Pons (tissue), 1 donor: ENCODE measurements around the gene SMARCC1.
A peak's percentile ranks its signal among the peaks of the same experiment; 100 is the strongest.

Source experiments
- DNase-seq: peaks from one replicate; pipeline ENCODE4 v3.0.0-alpha.2; 2016; ENCODE audit warnings: low spot score

The SMARCC1 gene

GRCh38 chr3:47542471-47543173 lies 239.1 kb downstream of the SMARCC1 start:
- DNase-seq: peak; percentile 52

GRCh38 chr3:47541583-47542108 lies 240.0 kb downstream of the SMARCC1 start:
- no peak for DNase-seq

- no peak for DNase-seq
Observed at GRCh38 chr3:47540281-47540680, 241.4 kb downstream of the SMARCC1 start.

GRCh38 chr3:47536967-47537366 lies 244.7 kb downstream of the SMARCC1 start:
- DNase-seq: no peak

GRCh38 chr3:47536221-47536891 lies 245.3 kb downstream of the SMARCC1 start:
- peak; percentile 42 for DNase-seq
